GM19468 (cell line): Measurements from ENCODE around the gene GPRC5D.

Experiments
- ATAC-seq: cut with Tn5 transposase; IDR thresholded peaks from one replicate; pipeline ENCODE4 v1.9.1; 2021; ENCODE audit warnings: mild to moderate bottlenecking, moderate library complexity, moderate number of reproducible peaks; ENCODE audit not compliant: unreplicated experiment; ENCODE audit errors: extremely low read depth

Gene GPRC5D

DNA sequence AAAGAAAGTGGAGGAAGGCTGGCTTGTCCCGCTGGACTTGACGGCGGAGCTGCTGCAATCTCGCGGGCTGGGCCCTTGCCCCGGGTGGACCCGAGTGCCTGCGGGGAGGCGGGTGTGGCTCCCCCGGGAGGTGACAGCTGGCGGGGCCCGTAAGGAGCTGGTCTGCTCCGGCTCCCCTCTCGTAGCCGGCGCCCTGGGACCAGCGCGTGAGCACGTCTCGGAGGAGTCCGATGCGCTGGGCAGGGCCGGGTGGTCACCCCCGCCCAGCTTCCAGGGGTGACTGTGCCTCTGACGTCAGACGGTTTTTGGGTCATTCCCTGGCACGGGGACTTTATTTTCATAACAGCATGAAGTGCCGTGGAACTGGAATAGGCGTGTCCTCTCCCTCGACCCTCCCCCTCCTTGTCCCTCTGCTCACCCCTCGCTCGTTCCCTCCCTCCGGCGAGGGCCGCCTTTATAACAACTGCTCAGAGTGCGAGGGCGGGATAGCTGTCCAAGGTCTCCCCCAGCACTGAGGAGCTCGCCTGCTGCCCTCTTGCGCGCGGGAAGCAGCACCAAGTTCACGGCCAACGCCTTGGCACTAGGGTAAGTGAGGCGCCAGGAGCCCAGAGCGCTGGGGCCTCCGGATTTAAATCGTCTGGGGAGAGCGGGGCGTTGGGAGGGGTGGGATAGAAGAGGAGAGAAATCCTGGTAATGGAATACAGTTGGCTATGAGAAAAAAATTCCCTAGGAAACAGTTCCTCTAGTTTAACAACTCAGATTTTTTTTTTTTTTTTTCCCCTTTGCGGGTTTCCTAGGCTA lies 60.7 kb downstream of the GPRC5D start, which contains the start of gene GPRC5A:
GPRC5A (plus strand) TSS at position 483 of the 801 bp plus-strand sequence. CDS start 16,688 bp downstream, outside the sequence.
- ATAC-seq = no peak
